ENCODE measurements around the gene FLOT2.

- TF ChIP-seq REST (IDR thresholded peaks at IDR 0.05; ENCODE audit: low read depth): no peak
- no peak for TF ChIP-seq EZH2 (IDR thresholded peaks at IDR 0.05)
- TF ChIP-seq CTCF (IDR thresholded peaks at IDR 0.05 in 2 of 3, conservative IDR thresholded peaks at IDR 0.05 in 1 of 3; ENCODE audit: borderline replicate concordance in 1 of 3, insufficient read depth in 1 of 3, low read depth in 2 of 3, low read length in 2 of 3): no peak
- TF ChIP-seq POLR2A (IDR thresholded peaks at IDR 0.05; ENCODE audit: borderline replicate concordance, extremely low read depth, insufficient read depth, insufficient read length): no peak
- no peak for TF ChIP-seq MAX (IDR thresholded peaks at IDR 0.05)
These were observed 28.4 kb upstream of the FLOT2 start for GRCh38 chr17:28925912-28926365.

Data from HCT116 (cell line).